LoVo (cell line): ENCODE results near the gene RBBP6.
"Not testable (repeated sequence)": the region's sequence is repeated elsewhere in the genome, so short reads cannot be mapped to it uniquely, and the experiment has no call there.

Experiments
- DNase-seq: peaks from one replicate; pipeline ENCODE4 v3.0.0-alpha.2; 2016; ENCODE audit warnings: low spot score

RBBP6 gene

GRCh38 chr16:24539295-24539849 lies at the start of gene RBBP6:
Gene RBBP6, plus strand, starts transcription at chr16:24539566. Its CDS starts 1,061 bp downstream, at chr16:24540627.
- peak; percentile 95 for DNase-seq

- no peak for DNase-seq
Observed at GRCh38 chr16:24490866-24491265, 48.5 kb upstream of the RBBP6 start.

- DNase-seq, result no peak
Observed at GRCh38 chr16:24491731-24492130, 47.6 kb upstream of the RBBP6 start.

- DNase-seq, result no peak
Observed at GRCh38 chr16:24493821-24494220, 45.5 kb upstream of the RBBP6 start.

GRCh38 chr16:24495207-24495606 lies 44.2 kb upstream of the RBBP6 start:
- DNase-seq, result not testable (repeated sequence)

- DNase-seq, result no peak
Observed at GRCh38 chr16:24497440-24497839, 41.9 kb upstream of the RBBP6 start.

GRCh38 chr16:24499193-24499814 lies 40.1 kb upstream of the RBBP6 start:
- peak; percentile 12 for DNase-seq

- peak; percentile 58 for DNase-seq
Observed at GRCh38 chr16:24504472-24505345, 34.7 kb upstream of the RBBP6 start.

GRCh38 chr16:24505959-24506358 lies 33.4 kb upstream of the RBBP6 start:
- DNase-seq, result no peak

- DNase-seq, result no peak
Observed at GRCh38 chr16:24507959-24508480, 31.3 kb upstream of the RBBP6 start.

GRCh38 chr16:24508614-24509013 lies 30.8 kb upstream of the RBBP6 start:
- DNase-seq, result no peak

- no peak for DNase-seq
Observed at GRCh38 chr16:24509536-24509935, 29.8 kb upstream of the RBBP6 start.

- no peak for DNase-seq
Observed at GRCh38 chr16:24511174-24511573, 28.2 kb upstream of the RBBP6 start.

GRCh38 chr16:24511792-24512191 lies 27.6 kb upstream of the RBBP6 start:
- DNase-seq, result no peak

GRCh38 chr16:24514096-24514495 lies 25.3 kb upstream of the RBBP6 start:
- no peak for DNase-seq

GRCh38 chr16:24515186-24515585 lies 24.2 kb upstream of the RBBP6 start:
- DNase-seq, result no peak

GRCh38 chr16:24516900-24517669 lies 22.3 kb upstream of the RBBP6 start:
- peak; percentile 75 for DNase-seq

GRCh38 chr16:24518498-24518897 lies 20.9 kb upstream of the RBBP6 start:
- DNase-seq, result no peak

- DNase-seq, result no peak
Observed at GRCh38 chr16:24520983-24521382, 18.4 kb upstream of the RBBP6 start.

GRCh38 chr16:24522751-24523150 lies 16.6 kb upstream of the RBBP6 start:
- no peak for DNase-seq

- no peak for DNase-seq
Observed at GRCh38 chr16:24523569-24523968, 15.8 kb upstream of the RBBP6 start.
